ENCODE results near the gene ABCC2. TPM values are rescaled to one million over a fixed set of nuclear protein-coding genes. Genes with fewer than 3 reads are reported as not detected.
"Not testable (repeated sequence)": the region's sequence is repeated elsewhere in the genome, so short reads cannot be mapped to it uniquely, and the experiment has no call there.

ABCC2 gene
- total and polyA plus RNA-seq, 11 donors: 0.08 to 0.72 (median 0.20) TPM; not detected in 1

GRCh38 chr10:99855479-99856071 lies 73.1 kb downstream of the ABCC2 start:
- WGBS, 4 donors: 90 to 95% (median 93%) methylated on average over 8 of the region's 8 CpGs

GRCh38 chr10:99858849-99859248 lies 76.4 kb downstream of the ABCC2 start:
- Histone ChIP-seq H3K4me3 (no peak overlapping the region), H3K4me1 (no peaks in the 10 kb centered on the region), H3K27ac (no peak overlapping the region), H3K36me3 (no peaks in the 10 kb centered on the region), H3K9me3 (no peaks in the 10 kb centered on the region), H3K27me3 (no peaks in the 10 kb centered on the region)
- intact Hi-C loops (cut with DNase I): loop anchor here in 3 of 10 donors (10.0 kb wide), 2 partner anchors 46 to 156 kb away; no protein-coding TSS in a partner anchor
- ATAC-seq (no peak), DNase-seq (no peak)
- no peak for TF ChIP-seq POLR2A (IDR thresholded peaks at IDR 0.05)
- no peak for TF ChIP-seq CTCF (IDR thresholded peaks at IDR 0.05)
- 83 to 94% (median 88%) methylated on average over 8 of the region's 8 CpGs for WGBS, 4 donors

More at GRCh38 chr10:99855479-99856071, 73.1 kb downstream of the ABCC2 start:
- H3K36me3 ChIP-seq: no peaks in the 10 kb centered on the region
- intact Hi-C loops (cut with DNase I): loop anchor here in 4 of 10 donors (2.0 to 10.0 kb wide), 4 partner anchors 49 to 191 kb away; no protein-coding TSS in a partner anchor
- H3K27ac ChIP-seq: no peak overlapping the region
- DNase-seq (no peak), ATAC-seq (no peak)
- H3K27me3 ChIP-seq: no peaks in the 10 kb centered on the region
- TF ChIP-seq POLR2A (IDR thresholded peaks at IDR 0.05) (no peak), CTCF (IDR thresholded peaks at IDR 0.05) (no peak)
- no peaks in the 10 kb centered on the region for H3K4me1 ChIP-seq
- peaks cover 0 to 3% (median 0%) of the 10 kb centered on the region in 12 donors for H3K9me3 ChIP-seq
- H3K4me3 ChIP-seq: no peak overlapping the region

- H3K4me1 ChIP-seq: no peaks in the 10 kb centered on the region
- intact Hi-C loops (cut with DNase I): loop anchor here in 3 of 10 donors (10.0 kb wide), 2 partner anchors 45 to 155 kb away; no protein-coding TSS in a partner anchor
- no peaks in the 10 kb centered on the region for H3K36me3 ChIP-seq
- no peak for TF ChIP-seq POLR2A (IDR thresholded peaks at IDR 0.05)
- peak in 2 of 12 donors; percentile 13 to 21 for TF ChIP-seq CTCF (IDR thresholded peaks at IDR 0.05)
- H3K27ac ChIP-seq: no peak overlapping the region
- no peak for DNase-seq
- H3K27me3 ChIP-seq: no peaks in the 10 kb centered on the region
- H3K4me3 ChIP-seq: no peak overlapping the region
- H3K9me3 ChIP-seq: no peaks in the 10 kb centered on the region
- ATAC-seq: no peak
- WGBS, 4 donors: 32 to 50% (median 34%) methylated on average over 5 of the region's 5 CpGs
These were observed 77.1 kb downstream of the ABCC2 start for GRCh38 chr10:99859585-99859984.

GRCh38 chr10:99860466-99860865 lies 78.0 kb downstream of the ABCC2 start:
- intact Hi-C loops (cut with DNase I): no loop called here

GRCh38 chr10:99863535-99864240 lies 81.2 kb downstream of the ABCC2 start:
- DNase-seq; H3K9me3 ChIP-seq; H3K4me1 ChIP-seq; intact Hi-C loops (cut with DNase I); ATAC-seq; H3K27ac ChIP-seq; H3K4me3 ChIP-seq; H3K27me3 ChIP-seq; H3K36me3 ChIP-seq: not testable (repeated sequence)
- WGBS, 4 donors: 80 to 87% (median 84%) methylated on average over 9 of the region's 9 CpGs

More at GRCh38 chr10:99860466-99860865, 78.0 kb downstream of the ABCC2 start:
- no peaks in the 10 kb centered on the region for H3K9me3 ChIP-seq
- TF ChIP-seq CTCF (IDR thresholded peaks at IDR 0.05): no peak
- no peak for TF ChIP-seq POLR2A (IDR thresholded peaks at IDR 0.05)
- DNase-seq (no peak), ATAC-seq (no peak)
- H3K27ac ChIP-seq: no peak overlapping the region
- H3K4me1 ChIP-seq: no peaks in the 10 kb centered on the region
- no peak overlapping the region for H3K4me3 ChIP-seq
- no peaks in the 10 kb centered on the region for H3K36me3 ChIP-seq
- H3K27me3 ChIP-seq: no peaks in the 10 kb centered on the region
- 89 to 96% (median 91%) methylated on average over 8 of the region's 8 CpGs for WGBS, 4 donors

GRCh38 chr10:99867250-99867649 lies 84.8 kb downstream of the ABCC2 start:
- H3K36me3 ChIP-seq; intact Hi-C loops (cut with DNase I); H3K9me3 ChIP-seq; H3K27ac ChIP-seq; DNase-seq; H3K4me3 ChIP-seq; H3K4me1 ChIP-seq; ATAC-seq: not testable (repeated sequence)
- peaks cover 0 to 10% (median 0%) of the 10 kb centered on the region in 9 donors for H3K27me3 ChIP-seq
- 63 to 94% (median 93%) methylated on average over 2 to 3 of the region's 3 CpGs for WGBS, 4 donors
